Nephron (organoid): Measurements from ENCODE around the gene TBC1D23.

Source experiments
- H3K27ac Mint-ChIP-seq, 3 experiments: 2 replicates each; pipeline ENCODE4 v1.8.0; 2020; ENCODE audit warnings: mixed read lengths in 3 of 3, mild to moderate bottlenecking in 2 of 3, moderate library complexity in 1 of 3
- H3K27me3 Mint-ChIP-seq: 2 replicates; pipeline ENCODE4 v1.8.0; 2021; ENCODE audit warnings: low read depth, mild to moderate bottlenecking, moderate library complexity, mixed read lengths
- H3K36me3 Mint-ChIP-seq: 2 replicates; pipeline ENCODE4 v1.8.0; 2020; ENCODE audit warnings: low read depth, mixed read lengths
- H3K4me1 Mint-ChIP-seq: 2 replicates; pipeline ENCODE4 v1.8.0; 2020; ENCODE audit warnings: mixed read lengths
- H3K4me3 Mint-ChIP-seq, 3 experiments: 2 replicates each; pipeline ENCODE4 v1.8.0; 2020; ENCODE audit warnings: mild to moderate bottlenecking in 3 of 3, mixed read lengths in 3 of 3, moderate library complexity in 2 of 3
- H3K9me3 Mint-ChIP-seq: 2 replicates; pipeline ENCODE4 v1.8.0; 2020; ENCODE audit warnings: mixed read lengths
- CTCF ChIP-seq, 3 experiments: fragments of 200-600 bp; sonication (generic); IDR thresholded peaks; one replicate each; pipeline ENCODE4 v1.5.0; 2021; ENCODE audit warnings: antibody characterized with exemption in 3 of 3; ENCODE audit not compliant: unreplicated experiment in 3 of 3

Gene TBC1D23

DNA sequence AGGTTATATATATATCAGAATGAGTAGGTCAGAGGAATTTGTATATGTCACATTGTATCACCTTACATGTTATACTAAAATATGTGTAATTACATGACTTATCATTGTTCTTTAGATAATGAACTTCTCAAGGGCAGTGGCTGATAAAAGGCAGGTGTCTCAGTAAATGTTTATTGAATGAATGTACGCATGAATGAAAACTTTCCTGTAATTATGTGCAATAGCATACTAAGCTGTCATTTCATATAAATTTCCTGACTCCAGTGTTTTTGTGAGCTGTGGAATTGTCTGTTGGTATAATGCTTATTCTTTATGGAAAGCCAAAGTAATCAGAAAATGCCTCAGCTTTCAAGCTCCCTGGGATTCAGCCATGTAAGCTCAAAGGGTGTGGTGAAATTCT, 4.2 kb downstream of the TBC1D23 start:
- Mint-ChIP-seq H3K27ac (peak overlapping the region in 1 of 3 experiments; percentile 33), H3K36me3 (no peaks in the 10 kb centered on the region), H3K27me3 (no peaks in the 10 kb centered on the region), H3K4me1 (peaks cover 59% of the 10 kb centered on the region), H3K4me3 (peak overlapping the region in 1 of 3 experiments; percentile 73), H3K9me3 (no peaks in the 10 kb centered on the region)
- no peak for TF ChIP-seq CTCF (IDR thresholded peaks at IDR 0.05; ENCODE audit: unreplicated experiment in 3 of 3)

DNA sequence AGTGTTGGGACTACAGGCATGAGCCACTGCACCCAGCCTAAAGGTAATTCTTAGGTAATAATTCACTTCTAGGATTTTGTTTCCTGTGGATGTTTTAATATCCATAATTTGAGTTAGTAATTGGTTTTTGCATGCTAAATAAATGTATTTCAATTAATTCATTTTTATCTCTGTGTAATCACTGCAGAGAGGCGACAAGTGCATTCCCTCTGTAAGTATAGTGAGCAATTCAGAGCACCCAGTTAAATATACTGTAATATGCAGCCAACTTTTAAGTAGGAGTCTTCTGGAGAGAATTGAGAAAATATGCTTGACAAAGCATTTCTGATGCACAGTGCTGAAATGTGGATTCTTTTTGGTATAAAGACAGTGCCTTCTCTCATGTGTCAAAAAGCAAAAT, 5.7 kb downstream of the TBC1D23 start:
- H3K36me3 Mint-ChIP-seq, result no peaks in the 10 kb centered on the region

DNA sequence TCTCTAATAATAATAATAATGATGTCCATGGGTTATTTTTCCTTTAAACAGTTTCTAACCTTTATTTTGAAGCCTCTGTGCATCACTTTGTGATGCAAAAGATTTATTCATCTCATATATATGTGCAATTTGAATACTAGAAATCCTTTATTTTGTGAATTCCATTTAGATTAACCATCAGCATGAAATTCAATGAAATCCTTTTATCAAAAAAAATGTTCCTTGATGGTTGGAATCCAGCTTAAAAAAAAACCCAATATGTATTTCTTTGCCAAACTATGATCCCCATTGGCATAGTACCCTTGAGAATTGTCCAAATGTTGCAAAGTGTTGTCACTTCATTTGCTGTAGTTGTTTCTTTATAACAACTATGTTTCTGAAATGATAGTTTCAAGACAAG, 7.4 kb downstream of the TBC1D23 start:
- H3K4me1 Mint-ChIP-seq, result peaks cover 57% of the 10 kb centered on the region
- no peak overlapping the region for H3K4me3 Mint-ChIP-seq
- H3K36me3 Mint-ChIP-seq, result no peaks in the 10 kb centered on the region

More for the DNA sequence above, 5.7 kb downstream of the TBC1D23 start:
- peaks cover 57% of the 10 kb centered on the region for H3K4me1 Mint-ChIP-seq
- no peaks in the 10 kb centered on the region for H3K27me3 Mint-ChIP-seq
- H3K9me3 Mint-ChIP-seq, result no peaks in the 10 kb centered on the region
- no peak for TF ChIP-seq CTCF (IDR thresholded peaks at IDR 0.05; ENCODE audit: unreplicated experiment in 3 of 3)
- H3K4me3 Mint-ChIP-seq, result no peak overlapping the region
- H3K27ac Mint-ChIP-seq, result no peak overlapping the region

GRCh38 chr3:100269001-100269400, 8.2 kb downstream of the TBC1D23 start:
- H3K36me3 Mint-ChIP-seq, result no peaks in the 10 kb centered on the region
- TF ChIP-seq CTCF (IDR thresholded peaks at IDR 0.05; ENCODE audit: unreplicated experiment in 3 of 3), result no peak
- H3K27ac Mint-ChIP-seq, result no peak overlapping the region
- no peak overlapping the region for H3K4me3 Mint-ChIP-seq
- no peaks in the 10 kb centered on the region for H3K9me3 Mint-ChIP-seq
- H3K4me1 Mint-ChIP-seq, result peaks cover 54% of the 10 kb centered on the region
- no peaks in the 10 kb centered on the region for H3K27me3 Mint-ChIP-seq

More for the DNA sequence above, 7.4 kb downstream of the TBC1D23 start:
- Mint-ChIP-seq H3K27me3 (no peaks in the 10 kb centered on the region), H3K9me3 (no peaks in the 10 kb centered on the region), H3K27ac (no peak overlapping the region)
- TF ChIP-seq CTCF (IDR thresholded peaks at IDR 0.05; ENCODE audit: unreplicated experiment in 3 of 3), result no peak

DNA sequence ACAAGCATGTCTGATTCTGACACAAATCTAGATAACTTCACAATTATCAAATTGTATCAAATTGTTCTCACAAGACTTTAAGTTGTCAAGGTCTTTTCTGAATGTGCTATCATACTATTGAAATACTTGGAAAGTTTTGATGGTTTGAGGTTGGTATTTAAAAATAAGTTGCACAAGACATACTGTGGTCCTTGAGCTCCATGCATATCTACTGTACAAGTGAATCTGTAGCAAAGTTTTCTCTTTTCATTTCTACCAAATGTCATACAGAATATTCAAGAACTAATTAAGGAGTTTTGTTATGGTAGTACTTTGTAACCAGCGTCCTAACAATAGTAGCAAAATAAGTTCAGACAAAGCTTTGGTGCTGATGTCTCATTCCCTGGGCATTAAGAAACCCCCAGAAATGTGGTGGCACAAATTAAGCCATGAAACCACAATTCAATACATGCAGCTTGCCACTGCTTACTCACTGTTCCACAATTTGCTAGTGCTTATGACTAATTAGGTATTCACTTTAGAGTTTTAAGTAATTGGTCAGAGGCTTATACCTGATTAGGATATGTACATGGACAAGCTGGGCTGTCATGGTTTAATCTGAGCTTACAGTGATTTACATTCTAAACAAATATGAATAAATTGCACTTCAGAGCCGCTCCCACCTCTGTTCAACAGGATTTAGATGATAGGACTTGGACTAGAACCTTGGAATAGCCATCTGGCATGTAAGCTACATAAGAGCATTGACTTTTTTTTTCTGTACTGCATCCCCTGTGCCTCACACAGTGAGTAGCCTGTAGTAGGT, 8.8 kb downstream of the TBC1D23 start:
- Mint-ChIP-seq H3K9me3 (no peaks in the 10 kb centered on the region), H3K27ac (peak overlapping the region in 1 of 3 experiments; percentile 0), H3K4me3 (no peak overlapping the region), H3K4me1 (peaks cover 48% of the 10 kb centered on the region), H3K36me3 (no peaks in the 10 kb centered on the region), H3K27me3 (no peaks in the 10 kb centered on the region)
- no peak for TF ChIP-seq CTCF (IDR thresholded peaks at IDR 0.05; ENCODE audit: unreplicated experiment in 3 of 3)

GRCh38 chr3:100270215-100270583, 9.4 kb downstream of the TBC1D23 start:
- Mint-ChIP-seq H3K27me3 (no peaks in the 10 kb centered on the region), H3K4me3 (no peak overlapping the region), H3K4me1 (peaks cover 42% of the 10 kb centered on the region), H3K27ac (peak overlapping the region in 1 of 3 experiments; percentile 0), H3K9me3 (no peaks in the 10 kb centered on the region), H3K36me3 (no peaks in the 10 kb centered on the region)
- no peak for TF ChIP-seq CTCF (IDR thresholded peaks at IDR 0.05; ENCODE audit: unreplicated experiment in 3 of 3)
